EH (cell line): ENCODE measurements around the gene SH3BP2.

ENCODE experiments used
- DNase-seq: peaks from one replicate; pipeline ENCODE4 v3.0.0-alpha.2; 2015; ENCODE audit warnings: low read depth

Gene SH3BP2

DNA sequence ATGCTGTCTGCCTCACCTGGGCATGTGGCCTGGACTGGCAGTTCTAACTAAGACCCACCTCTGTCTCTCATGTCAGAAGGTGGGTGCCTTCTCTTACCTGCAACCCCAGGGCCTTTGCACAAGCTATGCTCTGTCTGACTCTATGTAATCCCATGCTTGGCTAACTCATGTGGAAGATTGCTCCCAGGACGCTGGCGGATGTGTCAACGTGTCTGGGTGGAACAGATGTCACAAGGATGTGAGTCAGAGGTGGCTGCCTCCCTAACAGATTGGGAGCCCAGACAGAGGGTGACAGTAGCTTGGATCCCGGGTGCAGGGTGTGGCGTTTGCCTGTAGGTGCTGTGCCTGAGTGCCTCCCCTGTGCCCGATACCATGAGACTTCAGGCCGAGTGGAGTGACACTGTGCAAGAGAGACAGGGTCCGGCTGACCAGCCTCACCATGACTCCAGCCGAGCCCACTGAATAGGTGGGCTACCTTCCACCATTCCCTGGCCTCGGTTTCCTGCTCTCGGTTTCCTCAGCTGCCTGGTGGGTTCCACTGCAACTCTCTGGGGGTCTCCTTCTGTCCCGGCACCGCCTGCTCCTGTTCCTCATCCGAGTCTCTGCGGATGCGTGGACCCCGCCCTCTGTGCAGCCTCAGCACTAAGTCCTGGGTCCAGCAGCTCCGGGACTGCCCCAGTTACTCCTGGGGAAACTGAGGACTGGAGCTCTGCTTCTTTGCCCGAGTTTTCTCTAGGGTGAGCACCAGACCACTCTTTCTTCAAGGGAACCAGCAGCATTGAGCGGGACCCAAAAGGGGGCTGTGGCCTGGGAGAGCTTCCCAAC is 11.0 kb downstream of the SH3BP2 start:
- peak; percentile 51 for DNase-seq

DNA sequence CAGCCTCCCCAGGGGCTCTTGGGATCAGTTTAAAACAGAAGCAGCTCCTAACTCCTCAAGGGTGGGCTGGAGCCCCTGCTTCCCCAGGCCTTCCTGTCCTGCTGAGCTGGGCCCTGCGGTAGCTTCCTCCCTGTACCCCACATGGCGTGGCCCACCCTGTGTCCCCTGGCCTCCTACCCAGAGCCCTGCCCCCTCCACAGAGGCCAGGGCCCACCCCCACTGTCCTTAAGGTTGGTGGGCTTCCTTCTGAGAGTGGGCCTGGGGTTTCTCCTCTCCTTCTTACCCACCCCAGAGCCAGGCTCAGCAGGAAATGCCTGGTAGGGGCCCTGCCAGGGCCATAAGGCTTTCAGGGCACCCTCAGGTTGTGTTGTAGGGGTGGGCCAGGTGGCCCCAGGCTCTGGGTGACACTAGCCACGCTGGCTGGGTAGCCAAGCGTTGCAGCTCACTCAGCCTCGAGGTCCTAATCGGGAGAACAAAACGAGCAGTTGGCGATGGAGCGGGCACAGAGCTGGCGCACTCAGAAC is 11.6 kb downstream of the SH3BP2 start:
- DNase-seq = no peak

DNA sequence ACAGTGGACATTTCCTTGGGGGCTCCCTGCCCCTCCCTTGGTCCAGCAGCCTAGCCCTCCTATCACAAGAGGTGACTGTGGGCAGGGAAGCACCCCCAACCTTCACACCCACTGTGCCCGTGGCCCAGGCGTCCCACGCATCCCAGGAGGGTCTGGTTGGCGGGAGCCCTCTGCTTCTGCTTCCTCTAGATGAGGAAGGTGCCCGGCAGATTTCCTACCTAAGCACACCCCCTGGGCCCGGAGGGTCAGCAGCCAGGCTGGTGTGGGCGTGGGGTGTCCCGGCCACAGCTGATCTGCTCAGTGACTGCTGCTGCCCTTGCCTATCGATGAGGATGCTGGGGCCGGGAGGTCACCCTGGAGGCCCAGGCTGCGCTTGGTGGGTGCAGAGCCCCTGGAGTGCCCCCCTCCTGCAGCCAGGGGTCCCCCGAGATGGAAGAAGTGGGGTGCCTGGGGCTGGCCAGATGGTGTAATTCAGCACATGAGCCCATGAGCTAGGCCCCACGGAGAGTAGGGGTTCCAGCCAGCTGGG is 12.2 kb downstream of the SH3BP2 start:
- DNase-seq = no peak

DNA sequence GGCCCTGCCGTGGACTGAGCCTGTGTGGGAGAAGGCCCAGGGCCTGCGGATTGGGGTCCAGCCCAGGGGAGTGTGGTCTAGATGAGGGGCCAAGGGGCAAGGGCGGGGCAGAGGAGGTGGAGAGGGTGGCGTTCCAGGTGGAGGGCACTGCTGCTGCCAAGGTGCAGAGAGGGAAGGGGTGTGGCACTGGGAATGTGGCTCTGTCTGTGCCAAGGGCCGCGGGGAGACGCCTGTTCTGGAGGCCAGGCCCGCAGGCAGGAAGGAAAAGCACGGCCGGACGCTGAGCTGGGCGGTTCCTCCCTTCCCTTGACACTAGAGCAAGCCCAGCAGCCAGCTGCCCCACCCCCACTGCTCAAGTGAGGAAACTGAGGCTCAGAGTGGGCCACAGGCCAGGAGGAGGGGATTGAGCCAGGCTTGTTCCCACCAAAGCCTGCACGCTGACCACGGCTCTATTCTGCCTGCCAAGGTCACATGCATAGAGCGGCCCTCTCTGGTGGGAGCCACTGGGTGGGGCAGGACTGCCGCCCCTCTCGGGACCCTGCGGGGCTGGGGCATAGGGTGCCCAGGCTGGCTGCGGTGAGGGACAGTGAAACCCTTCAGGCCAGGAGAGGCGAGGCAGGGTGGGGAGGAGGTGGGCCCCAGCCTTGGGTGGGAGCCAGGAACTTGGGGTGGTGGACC is 13.0 kb downstream of the SH3BP2 start:
- DNase-seq = no peak

DNA sequence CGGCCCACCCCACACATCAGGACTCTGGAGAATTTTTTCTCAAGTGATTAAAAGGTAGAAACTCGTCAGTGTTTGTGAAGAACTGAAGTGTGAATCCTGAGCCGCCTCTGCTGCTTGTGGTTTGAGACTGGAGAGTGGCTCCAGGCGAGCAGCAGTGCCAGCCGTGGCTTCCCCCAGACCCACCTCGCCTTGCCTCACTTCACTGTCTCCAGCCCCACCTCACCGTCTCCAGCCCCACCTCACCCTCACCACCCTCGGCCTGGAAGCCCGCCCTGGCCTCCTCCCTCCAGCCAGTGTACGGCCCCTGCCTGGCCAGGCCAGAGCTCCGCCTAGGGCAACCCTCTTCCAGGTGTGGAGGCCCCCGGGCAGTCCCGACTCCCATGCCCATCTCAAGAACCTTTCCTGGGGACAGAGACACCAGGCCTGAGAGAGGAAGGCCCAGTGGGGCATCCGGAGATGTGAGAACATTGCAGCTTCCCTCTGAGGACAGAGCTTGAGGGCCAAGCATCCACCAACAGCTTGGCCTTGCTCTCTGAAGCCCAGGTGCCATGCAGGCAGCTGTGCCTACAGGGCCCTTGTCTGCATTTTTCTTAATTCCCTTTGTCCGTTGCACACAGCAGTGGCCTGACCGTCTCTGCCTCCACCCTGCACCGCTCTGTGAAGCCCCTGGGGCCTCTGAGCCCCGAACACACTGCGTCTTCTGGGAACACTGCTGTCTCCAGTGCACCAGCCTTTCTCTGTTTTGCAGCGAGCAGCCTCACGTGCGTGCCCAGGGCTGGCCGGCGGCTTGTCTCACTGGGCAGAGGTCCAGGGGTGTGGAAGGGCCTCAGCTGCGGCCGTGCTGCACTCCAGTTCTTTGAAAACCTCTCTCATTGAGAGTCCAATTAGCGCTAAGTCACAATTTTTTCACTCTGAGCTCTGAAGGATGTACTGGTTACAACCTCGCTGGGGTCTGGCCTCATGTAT is 13.8 kb downstream of the SH3BP2 start:
- DNase-seq = peak; percentile 71

DNA sequence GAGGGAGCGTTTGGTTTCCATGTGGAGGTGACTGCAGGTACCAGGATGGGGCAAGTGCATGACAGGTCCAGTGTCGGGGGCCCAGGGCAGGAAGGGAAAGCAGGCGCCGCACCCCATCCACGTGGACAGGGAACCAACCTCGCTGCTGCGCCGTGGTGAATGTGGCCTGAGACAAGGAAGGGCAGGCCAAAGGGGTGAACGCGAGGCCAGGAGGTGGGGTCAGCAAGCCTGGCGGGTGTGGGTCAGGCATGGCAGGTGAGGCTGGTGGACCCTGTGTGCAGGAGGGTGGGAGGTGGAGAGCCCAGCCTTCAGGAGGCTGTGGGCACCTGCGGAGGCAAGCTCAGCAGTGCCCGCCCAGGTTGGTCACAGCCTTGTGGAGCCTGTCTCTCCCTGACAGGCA is 14.7 kb downstream of the SH3BP2 start:
- DNase-seq = no peak

DNA sequence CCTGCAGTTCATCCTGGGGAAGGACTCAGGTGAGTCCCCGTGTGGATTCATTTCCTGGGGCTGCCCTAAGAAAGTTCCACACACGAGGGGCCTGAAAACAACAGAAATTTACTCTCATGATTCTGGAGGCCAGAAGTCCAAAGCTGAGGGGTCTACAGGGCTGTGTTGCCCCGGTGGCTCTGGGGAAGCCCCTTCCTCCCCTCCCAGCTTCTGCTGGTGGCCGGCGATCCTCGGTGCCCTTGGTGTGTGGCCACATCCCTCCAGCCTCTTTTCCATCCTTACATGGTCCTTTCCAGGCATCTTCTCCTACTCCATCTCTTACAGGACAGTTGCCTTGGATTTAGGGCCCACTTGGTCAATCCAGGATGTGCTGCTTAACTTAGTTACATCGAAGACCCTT is 15.1 kb downstream of the SH3BP2 start:
- DNase-seq = no peak

DNA sequence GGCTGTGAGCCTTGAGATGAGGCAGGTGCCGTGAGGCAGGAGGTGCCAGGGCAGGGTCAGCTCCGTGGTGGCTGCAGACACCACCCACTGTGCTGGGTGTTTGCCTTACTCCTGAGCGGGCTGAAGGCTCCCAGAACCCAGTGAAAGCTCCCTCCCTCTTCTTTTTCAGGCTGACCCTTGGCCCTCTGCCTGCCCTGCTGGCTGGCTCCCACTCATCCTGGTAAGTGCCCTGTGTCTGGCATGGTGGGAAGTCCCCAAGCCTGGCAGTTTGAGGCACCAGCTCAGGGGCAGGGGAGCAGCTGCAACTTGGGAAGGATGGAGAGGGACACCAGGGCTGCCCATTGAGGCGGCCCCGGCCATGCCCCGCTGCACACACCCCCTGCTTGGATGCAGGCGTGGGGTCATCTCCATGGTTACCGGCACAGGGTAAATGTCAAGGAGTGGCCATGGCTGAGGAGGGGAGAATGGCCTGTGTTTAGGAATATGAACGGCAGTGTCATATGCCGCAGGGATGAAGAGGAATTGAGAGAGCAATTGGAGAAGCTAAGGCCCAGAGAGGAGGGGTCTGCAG is 16.8 kb downstream of the SH3BP2 start:
- no peak for DNase-seq

DNA sequence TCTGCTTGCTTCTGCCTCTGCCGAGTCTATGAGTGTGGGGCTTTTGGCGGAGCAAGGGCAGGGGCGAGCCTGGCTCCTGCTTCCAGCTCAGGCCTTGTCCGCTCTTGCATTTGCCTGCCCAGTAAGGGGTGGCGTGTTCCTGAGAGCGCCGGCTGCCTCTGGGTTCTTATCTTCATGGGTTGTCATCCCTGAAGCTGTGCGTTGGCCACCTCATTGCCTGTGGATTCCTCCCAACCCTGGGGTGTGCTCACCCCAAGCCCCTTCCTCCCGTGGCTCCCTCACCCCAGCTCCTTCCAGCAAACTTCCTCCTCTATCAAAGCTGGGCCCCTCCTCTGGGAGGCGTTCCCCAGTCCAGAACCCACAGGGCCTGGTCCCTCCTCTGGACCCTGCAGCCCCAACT is 17.5 kb downstream of the SH3BP2 start:
- no peak for DNase-seq

DNA sequence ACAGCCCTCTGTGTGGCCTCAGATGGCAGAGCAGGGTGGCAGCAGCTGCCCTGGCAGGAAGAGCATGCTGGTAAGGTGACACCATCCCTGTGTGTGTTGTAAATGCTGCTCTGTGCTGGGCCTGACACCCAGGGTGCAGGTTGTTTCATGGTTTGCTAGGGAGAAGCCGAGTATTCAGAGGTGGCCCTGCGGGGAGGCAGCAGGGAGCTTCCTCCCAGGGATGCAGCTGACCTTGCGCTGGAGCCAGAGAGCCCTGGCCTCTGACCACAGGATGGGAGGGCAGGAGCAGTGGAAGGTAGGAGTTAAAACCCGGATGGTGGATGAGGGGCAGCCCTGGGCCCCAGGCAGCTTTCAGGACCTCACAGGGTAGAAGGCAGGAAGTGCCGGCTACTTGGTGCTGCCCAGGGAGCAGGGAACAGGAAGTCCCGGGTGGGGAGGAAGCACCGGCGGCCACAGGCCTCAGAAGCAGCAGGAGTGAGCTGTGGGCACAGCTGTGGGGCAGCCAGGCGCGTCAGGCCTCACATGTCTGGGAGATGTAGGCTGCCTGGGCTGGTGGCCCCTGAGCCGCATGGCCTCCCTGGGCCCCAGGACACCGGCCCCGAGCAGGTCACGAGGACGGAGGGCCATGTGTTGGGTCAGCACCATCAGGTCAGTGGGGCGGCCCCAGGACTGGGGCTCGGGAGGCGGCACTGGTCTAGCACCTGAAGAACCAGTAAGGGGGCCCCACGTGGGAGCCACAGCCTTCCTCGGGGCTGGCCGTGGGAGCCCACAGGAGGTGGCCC is 19.1 kb downstream of the SH3BP2 start:
- DNase-seq = peak; percentile 86

DNA sequence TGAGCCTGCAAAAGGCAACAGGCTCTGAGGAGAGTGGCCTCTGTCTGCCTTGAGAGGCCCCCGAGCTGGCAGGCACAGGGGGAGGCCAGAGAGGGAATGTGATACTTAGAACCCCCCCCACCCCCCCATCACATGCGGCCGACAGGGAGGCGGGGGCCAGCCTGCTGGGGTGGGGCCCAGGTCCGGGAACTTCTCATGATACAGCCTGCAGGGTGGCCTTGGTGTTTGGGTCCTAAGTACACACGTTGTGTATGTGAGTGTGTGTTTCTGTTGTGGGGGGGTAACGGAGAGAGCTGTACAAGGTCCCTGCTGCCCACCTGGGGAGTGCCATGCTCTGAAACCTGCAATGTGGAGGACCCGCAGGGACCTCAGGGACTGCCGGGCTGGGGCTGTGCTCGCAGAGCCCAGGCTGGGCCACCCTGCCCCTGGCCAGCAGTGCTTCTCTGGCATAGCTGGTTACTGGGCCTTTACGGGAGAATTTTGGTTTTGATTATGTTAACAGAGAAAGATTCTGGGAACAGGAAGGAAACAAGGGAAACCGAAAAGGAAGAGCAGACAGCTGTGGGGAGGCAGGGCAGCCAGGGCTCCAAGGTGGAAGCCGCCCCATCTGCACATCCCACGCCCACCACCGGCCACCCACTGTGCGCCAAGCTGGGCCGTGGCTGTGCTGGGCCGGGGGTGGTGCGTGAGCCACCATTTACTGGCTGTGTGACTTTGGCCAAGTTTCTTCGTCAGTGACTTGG is 19.9 kb downstream of the SH3BP2 start:
- DNase-seq = peak; percentile 41

DNA sequence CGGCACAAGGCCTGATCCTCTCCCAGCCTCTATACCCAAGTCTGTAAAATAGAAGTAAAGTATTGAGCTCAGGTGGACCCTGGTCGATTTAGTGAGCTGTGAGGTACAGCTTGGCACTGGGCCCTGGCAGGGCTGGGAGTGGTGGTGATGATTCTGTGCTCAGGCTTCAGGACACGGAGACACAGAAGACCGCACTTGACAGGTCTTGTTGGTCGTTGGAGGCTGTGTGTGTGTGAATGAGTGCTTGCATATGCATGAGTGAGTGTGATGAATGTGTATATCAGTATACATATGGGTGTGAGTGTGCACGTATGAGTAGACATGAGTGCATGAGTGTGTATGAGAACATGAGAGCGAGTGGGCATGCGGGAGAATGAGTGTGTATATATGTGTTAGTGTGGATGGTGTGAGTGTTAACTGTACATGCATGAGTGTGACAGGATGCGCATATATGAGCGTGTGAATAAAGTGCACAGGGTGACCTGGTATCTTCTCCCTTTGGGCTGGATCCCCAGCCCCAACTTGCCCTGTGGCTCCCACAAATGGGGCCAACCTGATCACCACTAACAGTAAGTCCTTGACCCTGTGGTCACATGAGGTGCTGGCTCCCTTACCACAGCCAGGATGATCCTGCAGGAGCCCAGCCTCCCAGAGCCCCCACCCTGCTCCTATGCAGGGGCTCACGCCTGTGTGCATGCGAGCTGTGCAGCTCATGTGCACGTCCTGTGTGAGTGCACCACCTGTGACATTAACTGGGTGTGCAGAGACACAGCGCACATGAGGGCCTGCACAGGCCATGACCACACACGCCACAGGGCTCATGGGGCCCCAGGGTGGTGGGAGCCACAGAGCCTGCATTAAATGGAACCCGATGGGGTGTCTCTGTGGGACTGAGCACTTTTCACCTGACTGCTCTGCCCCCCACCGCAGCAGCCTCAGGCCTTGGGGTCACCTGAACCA is 20.8 kb downstream of the SH3BP2 start:
- DNase-seq = no peak

DNA sequence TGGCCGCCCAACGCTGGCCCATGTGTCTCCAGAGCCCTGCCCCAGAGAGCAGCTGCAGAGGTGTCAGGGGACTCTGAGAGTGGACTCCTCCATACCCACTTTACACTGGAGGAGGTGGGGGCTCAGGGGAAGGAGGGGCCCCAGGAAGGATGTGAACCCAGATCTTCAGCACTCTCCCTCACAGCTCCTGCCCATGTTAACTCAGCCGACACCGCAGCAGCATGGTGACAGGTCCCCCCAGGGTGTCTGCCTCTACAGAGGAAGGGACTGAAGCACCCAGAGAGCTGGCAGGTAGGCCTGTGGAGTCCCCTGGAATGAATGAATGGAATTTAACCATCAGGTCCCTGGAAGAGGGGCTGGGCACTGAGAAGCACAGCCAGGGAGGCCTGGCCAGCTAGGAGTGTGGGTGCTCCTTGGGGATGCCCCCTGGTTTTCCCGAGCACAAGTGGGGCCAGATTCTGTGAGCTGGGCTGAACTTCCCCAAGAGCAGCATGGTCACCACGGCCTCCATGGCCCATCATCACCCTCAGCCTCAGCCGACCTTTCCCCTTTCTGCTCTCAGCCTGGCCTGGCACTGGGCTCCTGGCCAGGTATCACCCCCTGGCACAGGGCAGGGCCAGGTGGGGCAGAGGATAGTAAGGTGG is 21.9 kb downstream of the SH3BP2 start:
- no peak for DNase-seq

DNA sequence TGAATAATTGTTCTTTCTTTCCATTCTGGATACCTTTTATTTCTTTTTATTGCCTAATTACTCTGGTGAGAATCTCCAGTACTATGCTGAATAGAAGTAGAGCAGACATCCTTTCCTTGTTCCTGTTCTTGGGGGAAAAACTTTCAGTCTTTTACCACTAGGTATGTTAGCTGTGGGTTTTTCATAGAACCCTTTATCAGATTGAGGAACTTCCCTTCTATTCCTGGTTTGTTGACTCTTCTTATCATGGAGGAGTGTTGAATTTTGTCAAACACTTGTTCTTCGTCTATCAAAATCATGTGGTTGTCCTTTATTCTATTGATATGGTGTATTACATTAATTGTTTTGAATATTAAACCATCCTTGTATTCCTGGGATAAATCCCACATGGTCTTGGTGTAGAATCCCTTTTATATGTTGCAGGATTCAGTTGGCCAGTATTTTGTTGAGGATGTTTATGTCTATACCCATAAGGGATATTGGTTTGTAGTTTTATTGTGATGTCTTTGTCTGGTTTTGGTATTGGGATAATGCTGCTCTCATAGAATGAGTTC is 23.6 kb downstream of the SH3BP2 start:
- no peak for DNase-seq

DNA sequence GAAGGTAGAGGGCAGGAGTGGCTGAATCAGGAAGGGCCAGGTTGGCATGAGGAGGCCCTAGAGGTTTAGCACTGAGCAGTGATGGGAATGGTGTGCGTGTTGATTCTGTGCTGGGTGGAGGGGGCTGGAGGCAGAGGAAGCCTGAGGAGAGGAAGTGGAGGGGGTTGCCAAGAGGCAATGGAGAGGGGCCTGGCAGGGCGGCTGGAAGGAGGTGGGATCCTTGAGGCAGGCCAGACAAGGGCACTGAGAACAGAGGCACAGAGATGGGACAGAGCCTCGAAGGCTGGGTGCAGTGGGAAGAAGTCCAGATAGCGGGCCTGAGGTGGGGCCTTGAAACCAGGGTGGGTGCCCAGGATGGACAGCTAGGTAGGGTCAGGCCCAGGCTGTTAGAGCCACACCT is 24.3 kb downstream of the SH3BP2 start:
- DNase-seq = no peak

DNA sequence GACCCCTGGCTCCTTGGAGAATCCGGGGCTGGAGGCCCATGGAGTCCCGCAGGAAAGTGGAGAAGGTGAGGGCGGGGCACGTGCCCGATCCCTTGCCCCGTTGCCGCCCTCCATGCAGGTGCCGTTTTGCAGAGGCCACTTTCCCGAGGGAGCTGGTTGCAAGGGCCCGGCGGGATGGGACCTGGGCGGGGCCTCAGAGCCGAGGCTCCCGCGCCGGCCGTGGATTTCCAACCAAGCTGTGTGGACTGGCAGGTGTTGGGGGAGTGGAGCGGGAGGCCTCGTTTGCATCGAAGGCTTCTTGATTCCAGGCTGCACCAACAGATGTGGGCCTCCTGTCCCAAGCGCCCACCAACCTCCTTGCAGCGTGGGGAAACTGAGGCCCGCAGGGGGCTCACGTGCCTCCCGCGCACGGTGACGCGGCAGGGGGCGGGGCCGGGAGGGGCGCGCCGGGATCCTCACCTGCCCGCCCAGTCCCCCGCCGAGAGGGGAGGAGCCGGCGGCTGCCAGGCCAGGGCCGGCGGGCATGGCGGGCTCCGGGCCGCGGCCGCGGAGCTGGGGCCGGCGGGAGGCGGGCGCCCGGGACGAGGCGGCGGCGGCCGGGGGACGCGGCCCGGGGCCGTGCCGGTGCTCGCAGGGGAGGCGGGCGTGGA is 24.9 kb downstream of the SH3BP2 start:
- DNase-seq = peak; percentile 37

DNA sequence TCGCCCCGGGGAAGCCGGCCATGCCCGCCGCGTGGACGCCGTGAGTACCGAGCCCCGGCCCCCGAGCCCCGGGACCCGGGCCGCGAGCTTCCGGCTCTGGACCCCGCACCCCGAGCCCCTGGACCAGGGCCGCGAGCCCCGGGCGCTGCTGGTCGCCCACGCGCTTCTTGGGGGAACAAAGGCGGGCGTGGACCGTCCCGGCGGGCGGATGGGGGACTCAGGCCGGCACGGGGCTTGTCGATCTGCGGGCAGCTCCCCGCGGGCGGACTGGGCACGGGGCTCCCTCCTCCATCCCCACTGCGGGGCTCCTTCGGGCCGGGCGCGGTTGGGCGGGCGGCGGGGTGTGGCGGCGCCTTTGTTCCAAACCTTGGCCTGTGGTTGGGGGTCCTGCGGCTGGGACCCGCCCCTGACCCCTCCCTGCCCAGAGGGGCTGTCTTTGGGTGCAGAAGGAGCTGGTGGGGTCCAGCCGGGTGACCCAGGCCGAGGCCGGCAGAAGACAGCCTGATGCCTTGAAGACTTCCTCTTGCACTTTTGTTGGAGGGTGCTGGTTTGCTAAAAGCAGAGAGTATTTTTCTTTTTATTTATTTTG is 25.6 kb downstream of the SH3BP2 start:
- DNase-seq = peak; percentile 21
